Measurements from ENCODE around the gene TM9SF3. TPM values are rescaled to one million over a fixed set of nuclear protein-coding genes. Genes with fewer than 3 reads are reported as not detected.

TM9SF3 gene
- total and polyA plus RNA-seq, 2 experiments from 2014 or later = 37.3 to 72.5 TPM

GRCh38 chr10:96495544-96495943 lies 91.3 kb downstream of the TM9SF3 start (continued):
- TF ChIP-seq ZNF462 (CRISPR knock-in tag; IDR thresholded peaks at IDR 0.05) = no peak
- no peak for TF ChIP-seq ZNF114 (CRISPR knock-in tag; IDR thresholded peaks at IDR 0.05)
- TF ChIP-seq CTCF (conservative IDR thresholded peaks at IDR 0.05; ENCODE audit: low read depth in 2 of 2) = no peak
- no peak for TF ChIP-seq CREB1 (CRISPR knock-in tag; IDR thresholded peaks at IDR 0.05; ENCODE audit: low read depth)
- no peak for TF ChIP-seq ZNF331 (CRISPR knock-in tag; IDR thresholded peaks at IDR 0.05; ENCODE audit: low read depth)

DNA sequence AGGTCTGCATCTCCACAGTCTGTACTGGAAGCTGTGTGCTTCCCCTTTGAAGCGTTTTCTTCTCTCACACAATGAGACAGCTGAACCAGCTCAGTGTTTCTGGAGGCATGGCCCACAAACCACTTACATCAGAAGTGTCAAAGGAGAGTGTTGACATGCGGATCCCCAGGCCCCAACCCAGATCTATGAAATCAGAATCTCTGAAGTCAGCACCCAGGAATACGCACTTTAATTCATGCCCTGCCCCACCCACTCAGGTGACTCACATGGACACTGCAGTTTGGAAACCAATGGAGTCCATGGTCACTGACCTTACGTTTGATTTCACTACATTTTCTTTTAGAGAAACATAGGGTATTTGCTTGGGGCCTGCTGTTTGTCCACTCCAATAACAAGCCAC lies 92.1 kb downstream of the TM9SF3 start:
- no peak overlapping the region for H2AFZ ChIP-seq
- H3K9me2 ChIP-seq (ENCODE audit: insufficient read depth) = no peaks in the 10 kb centered on the region; the same call in 1 of the 2 replicates
- no peak for TF ChIP-seq POLR2AphosphoS5 (IDR thresholded peaks at IDR 0.05; ENCODE audit: low read depth)
- no peak for TF ChIP-seq JUNB (IDR thresholded peaks at IDR 0.05; ENCODE audit: unreplicated experiment)
- TF ChIP-seq EZH2 (IDR thresholded peaks at IDR 0.05; ENCODE audit: low read depth, unreplicated experiment) = no peak
- TF ChIP-seq EZH2phosphoT487 (IDR thresholded peaks at IDR 0.05; ENCODE audit: unreplicated experiment) = no peak
- no peak for TF ChIP-seq ZNF331 (CRISPR knock-in tag; IDR thresholded peaks at IDR 0.05; ENCODE audit: low read depth)
- TF ChIP-seq NANOG (IDR thresholded peaks at IDR 0.05; ENCODE audit: borderline replicate concordance) = no peak
- TF ChIP-seq, protein P1, sequence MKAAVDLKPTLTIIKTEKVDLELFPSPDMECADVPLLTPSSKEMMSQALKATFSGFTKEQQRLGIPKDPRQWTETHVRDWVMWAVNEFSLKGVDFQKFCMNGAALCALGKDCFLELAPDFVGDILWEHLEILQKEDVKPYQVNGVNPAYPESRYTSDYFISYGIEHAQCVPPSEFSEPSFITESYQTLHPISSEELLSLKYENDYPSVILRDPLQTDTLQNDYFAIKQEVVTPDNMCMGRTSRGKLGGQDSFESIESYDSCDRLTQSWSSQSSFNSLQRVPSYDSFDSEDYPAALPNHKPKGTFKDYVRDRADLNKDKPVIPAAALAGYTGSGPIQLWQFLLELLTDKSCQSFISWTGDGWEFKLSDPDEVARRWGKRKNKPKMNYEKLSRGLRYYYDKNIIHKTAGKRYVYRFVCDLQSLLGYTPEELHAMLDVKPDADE (IDR thresholded peaks at IDR 0.05) = no peak
- TF ChIP-seq CREB1 (CRISPR knock-in tag; IDR thresholded peaks at IDR 0.05; ENCODE audit: low read depth) = no peak
- TF ChIP-seq, protein P2, sequence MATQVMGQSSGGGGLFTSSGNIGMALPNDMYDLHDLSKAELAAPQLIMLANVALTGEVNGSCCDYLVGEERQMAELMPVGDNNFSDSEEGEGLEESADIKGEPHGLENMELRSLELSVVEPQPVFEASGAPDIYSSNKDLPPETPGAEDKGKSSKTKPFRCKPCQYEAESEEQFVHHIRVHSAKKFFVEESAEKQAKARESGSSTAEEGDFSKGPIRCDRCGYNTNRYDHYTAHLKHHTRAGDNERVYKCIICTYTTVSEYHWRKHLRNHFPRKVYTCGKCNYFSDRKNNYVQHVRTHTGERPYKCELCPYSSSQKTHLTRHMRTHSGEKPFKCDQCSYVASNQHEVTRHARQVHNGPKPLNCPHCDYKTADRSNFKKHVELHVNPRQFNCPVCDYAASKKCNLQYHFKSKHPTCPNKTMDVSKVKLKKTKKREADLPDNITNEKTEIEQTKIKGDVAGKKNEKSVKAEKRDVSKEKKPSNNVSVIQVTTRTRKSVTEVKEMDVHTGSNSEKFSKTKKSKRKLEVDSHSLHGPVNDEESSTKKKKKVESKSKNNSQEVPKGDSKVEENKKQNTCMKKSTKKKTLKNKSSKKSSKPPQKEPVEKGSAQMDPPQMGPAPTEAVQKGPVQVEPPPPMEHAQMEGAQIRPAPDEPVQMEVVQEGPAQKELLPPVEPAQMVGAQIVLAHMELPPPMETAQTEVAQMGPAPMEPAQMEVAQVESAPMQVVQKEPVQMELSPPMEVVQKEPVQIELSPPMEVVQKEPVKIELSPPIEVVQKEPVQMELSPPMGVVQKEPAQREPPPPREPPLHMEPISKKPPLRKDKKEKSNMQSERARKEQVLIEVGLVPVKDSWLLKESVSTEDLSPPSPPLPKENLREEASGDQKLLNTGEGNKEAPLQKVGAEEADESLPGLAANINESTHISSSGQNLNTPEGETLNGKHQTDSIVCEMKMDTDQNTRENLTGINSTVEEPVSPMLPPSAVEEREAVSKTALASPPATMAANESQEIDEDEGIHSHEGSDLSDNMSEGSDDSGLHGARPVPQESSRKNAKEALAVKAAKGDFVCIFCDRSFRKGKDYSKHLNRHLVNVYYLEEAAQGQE (IDR thresholded peaks at IDR 0.05; ENCODE audit: unreplicated experiment) = no peak
- no peak for TF ChIP-seq ZNF114 (CRISPR knock-in tag; IDR thresholded peaks at IDR 0.05)
- H3K4me1 Mint-ChIP-seq = peaks cover 10% of the 10 kb centered on the region
- H3K79me2 ChIP-seq (replicated peaks; ENCODE audit: insufficient read depth) = no peaks in the 10 kb centered on the region
- no peaks in the 10 kb centered on the region for H4K20me1 ChIP-seq (replicated peaks; ENCODE audit: insufficient read depth)
- no peaks in the 10 kb centered on the region for H3K36me3 ChIP-seq (ENCODE audit: insufficient read depth)
- no peaks in the 10 kb centered on the region for H3K27me3 ChIP-seq (ENCODE audit: insufficient read depth)
- H3K27me3 Mint-ChIP-seq (ENCODE audit: insufficient read depth, low read depth, poor library complexity) = peaks cover 6% of the 10 kb centered on the region
- no peaks in the 10 kb centered on the region for H3K9me3 Mint-ChIP-seq
- no peak for DNase-seq (ENCODE audit: low spot score)
- H3K27ac ChIP-seq (ENCODE audit: low read depth) = no peak overlapping the region
- H3K4me3 Mint-ChIP-seq = no peak overlapping the region
- no peaks in the 10 kb centered on the region for H3K4me1 ChIP-seq (ENCODE audit: insufficient read depth)
- no peak overlapping the region for H3K4me2 ChIP-seq
- no peak overlapping the region for H3K4me3 ChIP-seq
- no peaks in the 10 kb centered on the region for H3F3A ChIP-seq (replicated peaks; ENCODE audit: low read depth)
- no peak overlapping the region for H3K27ac Mint-ChIP-seq
- H3K36me3 Mint-ChIP-seq (ENCODE audit: low read depth) = no peaks in the 10 kb centered on the region
- ATAC-seq = no peak

Measured in GM23338 (cell line).